Activated CD4-positive, alpha-beta T cell treated with anti-CD3 and anti-CD28 coated beads, Interleukin-2, amount 50 U/mL, for 48 hours (primary cell): Measurements from ENCODE around the gene PITPNC1.

ENCODE experiments used
- DNase-seq, 2 experiments: peaks; one replicate each; pipeline ENCODE4 v3.0.0-alpha.2; 2020

Gene PITPNC1

GRCh38 chr17:67659028-67659427 is 281.9 kb downstream of the PITPNC1 start:
- DNase-seq, result no peak

- no peak for DNase-seq
These were observed 285.6 kb downstream of the PITPNC1 start for GRCh38 chr17:67662712-67663111.

- DNase-seq, result no peak
These were observed 286.4 kb downstream of the PITPNC1 start for GRCh38 chr17:67663457-67663856.

GRCh38 chr17:67666028-67666427 is 288.9 kb downstream of the PITPNC1 start:
- no peak for DNase-seq

- no peak for DNase-seq
These were observed 289.6 kb downstream of the PITPNC1 start for GRCh38 chr17:67666710-67667109.

GRCh38 chr17:67671493-67671892 is 294.4 kb downstream of the PITPNC1 start:
- DNase-seq, result no peak

GRCh38 chr17:67672592-67673335 is 295.7 kb downstream of the PITPNC1 start:
- DNase-seq, result no peak

- DNase-seq, result no peak
These were observed 298.4 kb downstream of the PITPNC1 start for GRCh38 chr17:67675481-67675880.

- no peak for DNase-seq
These were observed 299.2 kb downstream of the PITPNC1 start for GRCh38 chr17:67676305-67676704.

GRCh38 chr17:67678414-67678813 is 301.3 kb downstream of the PITPNC1 start:
- no peak for DNase-seq

- DNase-seq, result no peak
These were observed 302.1 kb downstream of the PITPNC1 start for GRCh38 chr17:67679225-67679624.

- DNase-seq, result no peak
These were observed 302.6 kb downstream of the PITPNC1 start for GRCh38 chr17:67679721-67680120.

- DNase-seq, result no peak
These were observed 303.6 kb downstream of the PITPNC1 start for GRCh38 chr17:67680445-67681224.

- no peak for DNase-seq
These were observed 305.1 kb downstream of the PITPNC1 start for GRCh38 chr17:67682196-67682595.

GRCh38 chr17:67685351-67685750 is 308.3 kb downstream of the PITPNC1 start:
- no peak for DNase-seq

GRCh38 chr17:67686241-67686640 is 309.2 kb downstream of the PITPNC1 start:
- DNase-seq, result no peak

- no peak for DNase-seq
These were observed 310.4 kb downstream of the PITPNC1 start for GRCh38 chr17:67687511-67687910.

- peak; percentile 5 to 37 for DNase-seq
These were observed 312.6 kb downstream of the PITPNC1 start for GRCh38 chr17:67689534-67690177.

- no peak for DNase-seq
These were observed 316.7 kb downstream of the PITPNC1 start for GRCh38 chr17:67693811-67694210.

GRCh38 chr17:67696347-67696746 is 319.3 kb downstream of the PITPNC1 start:
- no peak for DNase-seq

GRCh38 chr17:67696853-67697498 is 319.9 kb downstream of the PITPNC1 start:
- no peak for DNase-seq

GRCh38 chr17:67700037-67700724 is 323.1 kb downstream of the PITPNC1 start:
- no peak for DNase-seq

- no peak for DNase-seq
These were observed 323.6 kb downstream of the PITPNC1 start for GRCh38 chr17:67700725-67701119.
